HEK293 (cell line): ENCODE data around the gene ABLIM2.

Experiments used
- FEZF1 ChIP-seq: fragments of 450-650 bp; formaldehyde crosslinking; IDR thresholded peaks from 2 replicates; pipeline ENCODE4 v1.5.1; 2016; ENCODE audit warnings: missing biosample characterization, missing genetic modification characterization
- ZNF146 ChIP-seq: fragments of 450-650 bp; formaldehyde crosslinking; IDR thresholded peaks from 2 replicates; pipeline ENCODE4 v1.5.1; 2016; ENCODE audit warnings: missing biosample characterization, missing genetic modification characterization
- TF ChIP-seq, protein P1 (sequence below): fragments of 450-650 bp; IDR thresholded peaks from 2 replicates; pipeline ENCODE4 v1.5.1; 2018; ENCODE audit warnings: missing biosample characterization, missing genetic modification characterization

DNA sequence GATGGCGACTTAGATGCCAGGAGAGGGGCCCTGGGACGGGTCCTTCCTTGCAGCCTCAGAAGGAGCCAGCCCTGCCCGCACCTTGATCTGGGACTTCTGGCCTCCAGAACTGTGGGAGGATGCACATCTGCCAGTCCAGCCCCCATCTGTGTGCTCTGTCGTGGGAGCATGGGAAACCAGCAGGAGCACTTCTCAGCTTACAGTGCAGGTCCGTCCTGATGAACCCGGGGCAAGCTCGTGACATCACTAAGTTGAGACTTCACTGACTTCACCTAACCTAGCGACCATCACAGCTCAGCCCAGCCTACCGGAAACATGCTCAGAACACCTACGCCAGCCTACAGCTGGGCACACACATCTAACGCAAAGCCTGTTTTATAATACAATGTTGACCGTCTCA, 38.1 kb downstream of the ABLIM2 start:
- TF ChIP-seq FEZF1 (tag by site-specific recombination) = no peak
- TF ChIP-seq ZNF146 (tag by site-specific recombination) = no peak
- TF ChIP-seq, protein P1, sequence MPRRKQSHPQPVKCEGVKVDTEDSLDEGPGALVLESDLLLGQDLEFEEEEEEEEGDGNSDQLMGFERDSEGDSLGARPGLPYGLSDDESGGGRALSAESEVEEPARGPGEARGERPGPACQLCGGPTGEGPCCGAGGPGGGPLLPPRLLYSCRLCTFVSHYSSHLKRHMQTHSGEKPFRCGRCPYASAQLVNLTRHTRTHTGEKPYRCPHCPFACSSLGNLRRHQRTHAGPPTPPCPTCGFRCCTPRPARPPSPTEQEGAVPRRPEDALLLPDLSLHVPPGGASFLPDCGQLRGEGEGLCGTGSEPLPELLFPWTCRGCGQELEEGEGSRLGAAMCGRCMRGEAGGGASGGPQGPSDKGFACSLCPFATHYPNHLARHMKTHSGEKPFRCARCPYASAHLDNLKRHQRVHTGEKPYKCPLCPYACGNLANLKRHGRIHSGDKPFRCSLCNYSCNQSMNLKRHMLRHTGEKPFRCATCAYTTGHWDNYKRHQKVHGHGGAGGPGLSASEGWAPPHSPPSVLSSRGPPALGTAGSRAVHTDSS (tag by site-specific recombination) = no peak
